ENCODE data around the gene SMIM14.

DNA sequence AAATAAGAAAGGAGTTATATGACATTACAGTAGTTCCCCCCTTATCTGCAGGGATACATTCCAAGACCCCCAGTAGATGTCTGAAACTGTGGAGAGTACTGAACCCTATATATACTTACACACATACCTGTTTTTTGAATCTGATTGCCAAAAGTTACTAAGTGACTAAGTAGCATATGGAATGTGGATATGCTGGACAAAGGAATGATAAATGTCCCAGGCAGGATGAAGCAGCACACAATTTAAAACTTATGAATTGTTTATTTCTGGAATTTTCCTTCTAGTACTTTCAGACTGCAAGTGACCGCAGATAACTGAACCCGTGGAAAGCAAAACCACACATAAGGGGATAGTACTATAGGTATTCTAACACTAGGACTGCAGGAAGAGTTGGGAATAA is 134.1 kb downstream of the SMIM14 start:
- no peak for TF ChIP-seq CTCF (conservative IDR thresholded peaks at IDR 0.05 in 1 of 2, IDR thresholded peaks at IDR 0.05 in 1 of 2; ENCODE audit: low read depth in 1 of 2, low read length in 2 of 2)
- TF ChIP-seq EZH2 (IDR thresholded peaks at IDR 0.05; ENCODE audit: low read length, missing control alignments) = no peak
